ENCODE data around the gene HDAC7. TPM values are rescaled to one million over a fixed set of nuclear protein-coding genes. Genes with fewer than 3 reads are reported as not detected.

The HDAC7 gene
- total RNA-seq, 2 experiments from 2014 or later: 225 to 247 TPM

DNA sequence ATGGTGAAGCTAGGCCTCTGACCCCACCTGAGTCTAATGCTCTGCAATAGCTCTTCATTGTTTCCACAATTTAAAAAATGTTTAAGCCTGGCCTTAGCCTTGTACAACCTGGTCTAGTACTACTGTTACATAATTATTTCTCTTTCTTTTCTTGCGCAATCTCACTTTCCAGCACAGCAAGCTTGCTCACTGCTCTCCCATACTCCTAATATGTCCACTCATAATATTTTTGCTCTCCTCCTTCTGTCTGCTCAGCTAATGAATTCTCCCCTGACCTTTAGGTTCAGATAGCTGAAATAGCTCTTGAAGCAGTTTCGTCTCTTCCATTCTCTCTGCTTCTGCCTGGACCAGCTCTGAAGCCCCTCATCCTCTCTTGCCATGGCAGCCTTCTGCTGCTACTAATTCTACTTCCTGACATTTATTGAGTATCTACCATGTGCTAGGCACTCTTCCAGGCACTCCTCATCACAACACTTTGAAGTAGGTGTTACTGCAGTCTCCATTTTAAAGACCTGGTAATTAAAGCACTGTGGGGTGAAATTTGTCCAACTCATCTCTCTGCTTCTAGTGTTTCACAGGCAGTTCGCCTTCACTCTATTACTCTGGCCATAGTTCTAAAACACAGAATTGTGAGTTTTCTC is 49.5 kb downstream of the HDAC7 start:
- ChIA-PET POLR2A (interaction anchor here (0.7 kb wide), 1 partner anchor 160 kb away, joined by 3 read pairs; no protein-coding TSS in a partner anchor), CTCF (interaction anchor here (1.0 to 19.2 kb wide), 7 partner anchors 8 to 69 kb away, joined by 3 to 289 read pairs (median 13); partner anchors contain the start of gene RAPGEF3)

DNA sequence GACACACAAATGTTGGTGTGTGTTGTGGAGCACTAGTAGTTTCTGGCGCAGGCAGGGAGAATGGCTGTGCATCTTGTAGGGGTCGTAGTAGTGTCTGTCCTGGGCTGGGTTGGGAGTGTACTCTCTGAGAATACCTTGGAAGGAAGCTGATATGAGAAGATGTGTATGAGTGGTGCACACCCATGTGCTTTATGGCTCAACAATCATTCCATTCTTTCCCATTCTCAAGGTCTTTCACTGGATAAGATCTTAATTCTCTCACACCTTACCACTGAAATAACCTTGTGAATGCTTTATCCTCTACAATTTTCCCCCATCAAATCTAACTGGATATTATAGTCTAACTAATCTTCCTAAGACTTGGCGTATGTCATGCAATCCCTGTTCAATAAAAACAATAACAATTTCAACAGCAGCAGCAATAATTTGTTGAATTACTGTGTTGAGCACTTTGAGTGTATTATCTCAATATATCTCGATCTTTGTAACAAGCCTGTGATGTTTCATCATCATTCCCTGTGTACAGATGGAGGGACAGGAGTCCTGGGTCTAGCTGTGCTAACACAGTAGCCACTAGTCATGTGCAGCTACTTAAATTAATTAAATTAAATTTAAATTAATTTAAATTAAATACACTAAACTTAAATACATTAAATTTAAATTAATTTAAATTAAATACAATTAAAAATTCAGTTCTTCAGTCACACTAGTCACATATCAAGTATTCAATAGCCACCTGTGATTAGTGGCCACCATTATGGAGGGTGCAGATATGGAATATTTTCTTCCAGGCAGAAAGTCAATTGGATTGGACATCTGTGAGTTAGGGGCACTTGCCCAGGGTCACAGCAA is 50.2 kb downstream of the HDAC7 start:
- ChIA-PET CTCF (interaction anchor here (0.6 to 19.2 kb wide), 9 partner anchors 9 to 948 kb away, joined by 3 to 289 read pairs (median 4); partner anchors contain the start of gene RAPGEF3), POLR2A (interaction anchor here (0.7 kb wide), 1 partner anchor 159 kb away, joined by 3 read pairs; no protein-coding TSS in a partner anchor)

DNA sequence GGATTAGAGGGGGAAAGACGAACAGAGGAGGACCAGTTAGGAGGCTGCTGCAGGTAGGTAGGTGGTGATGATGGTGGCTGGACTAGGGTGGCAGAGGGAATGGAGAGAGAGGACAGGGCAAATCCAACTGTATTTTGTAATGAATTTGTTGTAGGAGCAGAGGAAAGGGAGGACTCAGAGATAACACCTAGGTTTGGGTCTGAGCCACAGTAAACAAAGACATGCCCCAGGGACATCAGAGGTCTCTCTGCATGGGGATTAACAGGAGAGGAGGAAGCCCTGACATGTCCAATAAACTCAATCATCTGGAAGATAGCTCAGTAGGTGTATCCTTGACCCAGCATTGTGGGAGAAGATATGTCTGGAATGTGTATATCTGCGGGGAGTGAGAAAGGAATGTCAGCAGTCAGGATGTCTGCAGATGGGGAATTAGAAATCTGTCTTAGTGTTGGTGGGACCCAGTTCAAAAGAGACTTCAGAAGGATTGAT is 51.3 kb downstream of the HDAC7 start:
- POLR2A ChIA-PET: no interaction called here
- CTCF ChIA-PET: interaction anchor here (1.0 to 19.2 kb wide), 7 partner anchors 10 to 69 kb away, joined by 3 to 289 read pairs (median 13); partner anchors contain the start of gene RAPGEF3

DNA sequence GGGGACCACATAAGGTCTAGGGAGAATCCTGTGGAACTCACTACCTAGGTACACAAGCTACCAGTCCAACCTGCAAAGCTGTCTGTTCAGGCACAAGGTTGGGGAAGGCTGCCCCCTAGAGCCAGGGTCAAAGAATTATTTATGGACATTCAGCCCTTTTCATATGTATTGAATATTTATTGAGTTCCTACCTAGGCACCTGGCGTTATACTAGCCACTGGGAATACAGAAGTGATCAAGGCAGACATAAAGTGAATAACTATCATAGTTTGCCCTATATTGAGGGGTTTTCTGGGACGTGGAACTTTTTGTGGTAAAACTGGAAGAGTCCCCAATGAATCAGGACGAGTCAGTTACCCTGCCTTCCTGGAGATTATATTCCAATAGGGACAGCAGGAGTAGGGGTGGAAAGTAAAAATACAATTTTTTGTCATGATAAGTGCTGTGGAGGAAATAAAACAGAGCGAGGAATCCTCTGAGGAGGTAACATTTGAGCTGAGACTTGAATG is 52.4 kb downstream of the HDAC7 start:
- CTCF ChIA-PET: interaction anchor here (0.5 to 19.2 kb wide), 17 partner anchors 10 to 1641 kb away, joined by 3 to 289 read pairs (median 4); partner anchors contain the start of genes ENDOU and RAPGEF3
- POLR2A ChIA-PET: no interaction called here

DNA sequence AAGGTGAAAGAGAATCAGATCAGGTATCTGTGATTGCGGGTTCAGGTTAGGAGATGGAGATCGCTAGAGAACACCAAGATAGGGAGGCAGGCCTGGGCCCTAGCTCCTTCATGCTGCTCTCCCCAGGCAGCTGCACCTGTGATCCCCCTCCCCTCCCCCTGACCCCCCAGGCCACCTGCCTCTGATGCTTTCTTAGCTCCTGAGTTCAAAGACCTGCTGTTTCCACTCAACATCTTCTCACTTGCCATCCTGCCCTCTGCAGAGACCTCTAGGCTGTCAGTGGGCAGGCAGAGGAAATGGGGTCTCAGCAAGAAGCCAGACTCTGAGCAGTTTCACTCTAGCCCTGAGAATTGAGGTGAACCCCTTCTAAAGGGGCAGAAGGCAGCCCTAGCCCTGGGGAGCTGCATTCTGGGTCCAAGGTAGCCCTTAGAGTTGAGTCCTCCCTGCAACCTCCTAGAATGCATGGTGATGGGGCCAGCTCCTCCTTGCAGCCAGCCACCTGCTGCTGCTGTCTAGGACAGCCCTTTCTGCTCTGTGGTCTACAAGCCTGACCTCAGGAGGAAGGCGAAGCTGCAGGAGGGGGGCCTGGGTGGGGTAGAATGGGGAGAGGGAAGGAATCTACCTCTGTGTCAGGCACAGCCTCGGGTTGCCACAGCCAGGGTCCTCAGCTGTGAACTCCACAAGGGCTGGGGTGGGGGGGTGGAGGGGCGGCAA is 53.0 kb downstream of the HDAC7 start:
- ChIA-PET CTCF (interaction anchor here (0.6 to 19.2 kb wide), 17 partner anchors 9 to 1244 kb away, joined by 3 to 289 read pairs (median 4); partner anchors contain the start of genes ENDOU and RAPGEF3), POLR2A (no interaction called here)

DNA sequence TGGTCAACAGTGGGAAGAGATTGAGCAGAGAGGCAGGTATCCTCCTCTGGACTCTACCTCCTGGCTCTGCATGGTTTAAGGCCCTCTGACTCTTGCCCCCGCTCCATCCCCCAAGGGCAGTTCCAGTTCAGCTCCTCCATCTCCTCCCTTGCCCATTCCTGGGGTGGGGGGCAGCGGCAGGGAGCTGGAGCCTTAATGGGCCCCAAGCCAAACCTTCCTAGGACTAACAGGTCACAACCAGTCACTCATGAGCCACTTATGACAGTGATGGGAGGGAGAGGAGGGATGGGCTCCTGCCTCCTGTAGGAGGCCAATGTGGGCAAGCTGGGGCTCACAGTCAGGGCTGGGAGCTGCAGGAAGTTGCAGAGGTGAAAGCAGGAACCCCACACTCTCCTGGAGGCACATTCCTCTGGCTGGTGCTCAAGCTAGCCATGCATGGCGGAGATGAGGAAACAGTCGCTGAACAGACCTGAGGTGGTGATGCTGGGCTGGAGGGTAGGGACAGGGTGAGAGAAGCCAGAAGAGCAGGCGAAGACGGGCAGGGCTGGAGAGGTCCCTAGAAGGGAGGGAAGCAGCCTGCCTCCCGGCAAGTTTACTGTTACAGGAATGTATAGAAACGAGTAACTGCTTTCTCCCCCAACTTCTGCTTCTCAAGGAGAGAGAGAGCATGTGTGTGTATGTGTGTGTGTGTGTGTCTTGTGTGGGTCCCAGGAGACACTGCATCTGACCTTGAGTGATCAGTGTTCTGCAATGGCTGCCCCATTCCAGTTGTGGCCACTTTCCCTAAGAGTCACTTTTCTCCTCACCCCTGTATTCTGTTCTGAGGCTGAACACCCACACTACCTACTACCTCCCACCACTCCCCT is 56.0 kb downstream of the HDAC7 start:
- ChIA-PET CTCF (interaction anchor here (1.3 to 14.0 kb wide), 2 partner anchors 21 to 47 kb away, joined by 4 to 147 read pairs; no protein-coding TSS in a partner anchor), POLR2A (no interaction called here)

DNA sequence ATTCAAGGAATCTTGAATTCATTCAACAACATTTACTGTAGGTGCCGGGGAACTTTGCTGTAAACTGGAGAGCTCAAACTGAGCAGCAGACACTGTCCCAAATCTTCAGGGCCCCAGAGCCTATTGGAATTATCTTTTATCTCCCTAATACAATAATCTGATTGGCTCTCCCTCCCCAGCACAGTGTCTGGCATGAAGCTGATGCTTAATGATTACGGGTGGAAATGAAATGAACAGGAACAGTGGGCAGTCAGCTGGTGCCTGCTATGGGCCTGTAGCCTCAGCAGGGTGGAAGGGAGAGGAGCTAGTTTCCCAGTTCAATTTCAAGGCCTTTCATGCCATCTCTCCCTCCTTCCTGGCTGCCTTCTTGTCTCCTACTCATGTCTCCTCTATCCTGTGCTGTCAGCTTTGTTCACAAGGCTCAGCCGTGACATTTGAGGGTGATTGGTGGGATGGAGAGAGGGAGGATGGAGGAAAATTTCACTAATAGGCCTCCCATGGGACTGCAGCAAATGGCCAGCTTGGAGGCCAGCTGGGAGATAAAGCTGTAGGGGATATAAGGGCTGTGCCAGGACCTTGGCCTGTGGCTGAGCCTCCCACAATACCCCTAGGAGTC is 56.7 kb downstream of the HDAC7 start:
- ChIA-PET CTCF (interaction anchor here (1.3 to 14.0 kb wide), 3 partner anchors 20 to 48 kb away, joined by 4 to 147 read pairs (median 5); no protein-coding TSS in a partner anchor), POLR2A (no interaction called here)

DNA sequence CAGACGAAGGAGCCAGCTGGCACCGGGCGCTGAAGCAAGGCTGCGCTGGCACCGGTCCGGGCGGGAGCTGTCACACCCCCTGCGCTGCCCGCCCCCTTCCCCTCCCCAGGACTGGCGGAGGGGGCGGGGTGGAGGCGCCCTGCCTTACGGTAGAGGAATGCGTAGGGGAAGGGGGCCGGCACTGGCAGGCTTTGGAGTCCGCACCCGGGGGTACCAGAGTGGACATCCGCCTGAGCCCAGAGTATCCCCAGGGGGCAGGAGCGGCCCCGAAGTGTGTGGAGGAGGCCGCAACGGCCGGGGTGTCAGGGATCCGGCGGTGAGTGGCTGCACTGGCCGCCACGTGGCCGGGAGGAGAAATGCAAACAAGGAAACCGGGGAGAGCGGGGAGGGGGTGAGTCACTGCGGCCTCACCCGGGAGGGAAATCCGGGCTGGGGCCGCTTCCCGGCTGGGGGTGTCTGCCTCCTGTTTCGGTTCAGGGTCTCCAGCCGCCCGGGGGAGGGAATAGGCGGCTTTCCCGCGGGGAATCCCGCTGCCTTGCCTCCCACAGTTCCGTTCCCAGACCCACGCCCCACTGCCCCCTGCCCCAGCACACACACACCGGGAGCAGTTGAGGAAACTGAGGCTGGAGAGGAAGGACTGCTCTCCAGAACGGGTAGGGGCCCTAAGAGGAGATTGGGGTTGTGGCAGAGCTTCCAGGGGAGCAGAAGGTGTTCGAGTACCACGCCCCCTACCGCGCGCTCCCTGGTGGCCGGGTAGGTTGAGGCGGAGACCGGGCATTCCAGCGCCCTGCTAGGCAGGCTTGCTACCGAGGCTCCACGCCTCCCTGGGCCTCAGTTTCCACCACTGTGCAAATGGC is 60.6 kb downstream of the HDAC7 start, which contains the start of gene RAPGEF3:
Gene RAPGEF3 (minus strand): TSS at position 47 of the 857 bp plus-strand sequence. CDS start 324 bp downstream, outside the sequence.
- ChIA-PET POLR2A (interaction anchor here (0.6 kb wide), 2 partner anchors 331 to 402 kb away, joined by 3 to 7 read pairs; no protein-coding TSS in a partner anchor), CTCF (interaction anchor here (0.8 to 14.0 kb wide), 8 partner anchors 9 to 146 kb away, joined by 3 to 147 read pairs (median 8); partner anchors contain the start of genes SLC48A1 and VDR)

DNA sequence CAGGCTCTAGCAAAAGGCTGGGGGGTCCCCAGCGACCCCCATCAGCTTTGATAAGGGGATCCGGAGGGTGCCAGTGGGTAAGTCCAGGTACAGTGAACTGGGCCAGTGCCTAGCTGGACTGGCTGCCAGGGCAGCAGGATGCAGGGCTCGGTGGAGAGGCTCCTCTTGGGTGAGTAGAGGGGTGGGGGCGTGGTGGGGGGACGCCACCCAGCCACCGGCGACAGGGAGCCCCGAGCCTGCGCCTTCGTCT is 61.2 kb downstream of the HDAC7 start:
- POLR2A ChIA-PET: interaction anchor here (0.6 kb wide), 2 partner anchors 332 to 402 kb away, joined by 3 to 7 read pairs; no protein-coding TSS in a partner anchor
- CTCF ChIA-PET: interaction anchor here (0.6 to 14.0 kb wide), 8 partner anchors 9 to 146 kb away, joined by 3 to 147 read pairs (median 8); partner anchors contain the start of genes SLC48A1 and VDR

DNA sequence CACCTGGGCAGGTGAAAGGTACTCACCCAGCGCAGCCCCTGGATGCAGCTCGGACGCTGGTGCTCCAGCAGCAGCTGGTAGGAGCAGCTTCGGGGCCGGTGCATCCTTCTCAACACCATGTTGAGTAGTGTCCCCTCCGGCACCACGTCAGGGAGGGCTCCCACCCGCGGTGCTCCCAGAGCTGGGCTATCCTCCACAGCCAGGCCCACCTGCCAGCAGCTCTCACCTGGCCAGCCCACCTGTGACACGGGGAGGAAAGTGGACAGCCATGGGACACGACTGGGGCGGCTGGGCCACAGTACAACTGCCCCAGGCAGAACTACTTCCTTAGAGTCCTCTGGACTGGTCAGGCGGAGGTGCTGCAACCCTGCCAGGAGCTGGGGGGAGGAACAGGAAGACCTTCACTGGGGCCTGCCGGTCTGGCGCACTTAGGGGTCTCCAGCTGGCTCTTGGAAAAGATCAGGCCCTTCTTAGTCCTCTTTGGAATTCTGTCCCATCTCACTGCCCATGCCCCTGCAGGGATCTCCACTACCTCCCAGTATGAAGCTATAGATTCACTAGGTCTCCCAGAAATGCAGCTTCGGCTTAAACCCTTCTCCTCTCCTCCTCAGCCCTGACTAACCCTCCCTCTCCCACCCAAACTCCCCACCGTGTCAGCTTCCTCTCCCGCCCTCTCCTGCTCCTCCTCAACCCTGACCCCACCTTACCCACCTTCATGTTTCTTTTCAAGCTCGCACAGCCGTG is 61.7 kb downstream of the HDAC7 start:
- CTCF ChIA-PET: interaction anchor here (0.6 to 14.0 kb wide), 9 partner anchors 10 to 147 kb away, joined by 3 to 147 read pairs (median 7); partner anchors contain the start of genes SLC48A1 and VDR

DNA sequence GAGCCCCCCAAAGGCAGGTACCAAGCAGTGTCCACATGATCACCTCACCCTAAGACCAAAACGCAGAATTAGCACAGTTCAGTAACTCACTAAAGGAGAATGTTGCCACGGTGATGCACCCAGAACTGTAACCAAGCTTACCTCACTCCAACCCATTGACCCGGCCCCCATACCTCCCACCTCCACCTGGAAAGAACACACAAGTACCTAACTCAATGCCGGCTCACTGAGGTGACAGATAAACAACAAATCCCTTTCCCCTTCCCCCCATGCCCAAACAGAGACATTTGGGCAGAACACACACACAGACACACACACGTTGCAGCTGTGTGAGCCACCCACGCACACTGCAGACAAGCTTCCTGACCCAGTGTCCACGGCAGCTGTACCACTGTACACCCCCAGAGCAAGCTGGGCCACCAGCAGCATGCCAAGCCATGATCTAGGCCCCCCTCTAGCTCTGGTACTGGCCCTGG is 62.3 kb downstream of the HDAC7 start:
- ChIA-PET CTCF (interaction anchor here (1.2 to 14.0 kb wide), 7 partner anchors 10 to 80 kb away, joined by 3 to 147 read pairs (median 8); partner anchors contain the start of gene SLC48A1), POLR2A (interaction anchor here (0.6 kb wide), 1 partner anchor 25 kb away, joined by 5 read pairs; no protein-coding TSS in a partner anchor)

More for the DNA sequence above, 61.7 kb downstream of the HDAC7 start:
- POLR2A ChIA-PET: interaction anchor here (0.6 kb wide), 3 partner anchors 24 to 401 kb away, joined by 3 to 7 read pairs (median 5); no protein-coding TSS in a partner anchor

DNA sequence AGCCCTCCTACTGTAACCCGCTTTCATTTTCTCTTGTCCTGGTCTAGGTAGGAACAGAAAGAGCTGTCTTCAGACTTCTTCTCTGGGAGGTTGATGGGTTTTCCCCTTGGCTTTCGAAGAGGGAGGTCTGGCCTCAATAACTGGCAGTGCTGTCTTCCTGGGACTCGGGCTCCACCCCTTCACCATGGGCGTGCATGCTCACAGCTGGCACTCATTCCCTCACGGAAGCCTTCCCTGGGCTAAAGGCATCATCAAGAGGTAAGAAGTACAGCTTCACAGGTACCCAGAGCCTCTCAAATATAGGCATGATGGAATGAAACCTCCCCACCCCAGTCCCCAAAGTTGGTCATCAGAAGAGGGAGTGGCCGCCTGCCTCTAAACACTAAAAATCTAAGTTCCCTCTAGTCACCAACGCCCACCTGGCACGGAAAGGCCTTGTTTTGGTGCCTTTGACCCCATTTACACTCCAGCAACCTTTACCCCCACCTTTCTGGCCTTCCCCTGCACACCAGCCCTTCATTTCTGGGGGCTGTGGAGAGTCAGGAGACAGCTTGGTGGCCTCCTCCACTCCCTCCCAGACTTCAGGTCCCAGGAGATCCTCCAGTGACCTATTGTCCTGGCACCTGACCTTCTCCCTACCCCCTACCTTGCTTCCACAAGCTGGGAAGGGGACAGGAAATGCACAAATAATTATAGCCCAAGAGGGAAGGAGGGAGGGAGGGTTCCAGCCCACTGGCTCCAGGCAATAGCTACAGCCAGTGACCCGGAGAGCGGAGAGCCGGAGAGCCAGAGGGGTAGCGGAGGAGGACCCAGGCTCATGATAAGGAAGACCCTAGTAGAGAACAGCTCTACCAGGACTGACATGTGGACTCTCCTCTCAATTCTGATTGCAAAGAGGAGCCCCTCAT is 63.8 kb downstream of the HDAC7 start:
- ChIA-PET CTCF (interaction anchor here (1.5 to 14.0 kb wide), 6 partner anchors 12 to 83 kb away, joined by 3 to 147 read pairs (median 8); no protein-coding TSS in a partner anchor), POLR2A (interaction anchor here (0.9 to 1.3 kb wide), 3 partner anchors 15 to 77 kb away, joined by 3 to 4 read pairs (median 3); partner anchors contain the start of gene RPAP3)

DNA sequence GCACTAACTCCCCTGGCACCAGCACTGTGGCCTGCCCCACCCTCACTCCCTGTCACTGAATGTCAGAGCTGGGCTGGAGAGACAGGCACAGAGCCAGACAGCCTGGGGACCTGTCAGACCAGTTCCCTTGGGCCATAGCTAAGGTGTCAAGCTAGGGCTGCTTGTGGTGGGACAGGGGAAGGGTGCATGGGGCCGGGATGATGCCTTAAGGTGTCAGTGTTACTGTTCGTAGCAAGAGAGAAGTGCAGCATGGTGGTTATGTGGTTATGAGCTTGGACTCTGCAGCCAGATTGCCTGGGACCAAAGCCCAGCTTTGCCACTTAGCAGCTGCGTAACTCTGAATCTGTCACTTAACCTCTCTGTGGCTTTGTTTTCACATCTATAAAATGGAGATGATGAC is 64.8 kb downstream of the HDAC7 start:
- CTCF ChIA-PET: interaction anchor here (1.1 to 14.0 kb wide), 7 partner anchors 12 to 84 kb away, joined by 3 to 147 read pairs (median 6); no protein-coding TSS in a partner anchor
- POLR2A ChIA-PET: interaction anchor here (0.9 to 1.2 kb wide), 2 partner anchors 49 to 78 kb away, joined by 3 to 4 read pairs; partner anchors contain the start of gene RPAP3

DNA sequence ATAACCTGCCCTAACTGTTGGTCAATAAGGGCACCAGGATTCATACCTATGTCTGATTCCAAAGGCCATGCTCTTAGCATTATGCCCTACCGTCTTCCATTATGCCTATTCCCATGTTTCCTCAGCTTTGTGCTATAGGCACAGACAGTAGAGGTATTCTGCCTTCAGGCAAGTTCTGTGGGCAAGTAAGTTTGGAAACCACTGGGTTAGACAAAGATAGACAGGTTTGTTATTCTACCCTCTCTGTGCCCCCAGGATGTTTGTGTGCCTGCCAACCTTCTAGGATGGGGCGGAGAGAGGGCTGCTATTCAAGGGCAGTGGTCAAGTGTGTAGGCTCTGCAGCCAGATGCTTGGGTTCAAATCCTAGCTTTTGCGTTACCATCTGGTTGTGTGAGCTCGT is 65.6 kb downstream of the HDAC7 start:
- POLR2A ChIA-PET: no interaction called here
- CTCF ChIA-PET: interaction anchor here (1.1 to 14.0 kb wide), 3 partner anchors 11 to 85 kb away, joined by 3 to 147 read pairs (median 10); no protein-coding TSS in a partner anchor

Data from activated CD8-positive, alpha-beta memory T cell treated with anti-CD3 and anti-CD28 coated beads for 36 hours (primary cell).